ENCODE data around the gene BNC1.
"Not testable (repeated sequence)": the region's sequence is repeated elsewhere in the genome, so short reads cannot be mapped to it uniquely, and the experiment has no call there.

GRCh38 chr15:83221781-83222180 lies 62.7 kb downstream of the BNC1 start:
- not testable (repeated sequence) for TF ChIP-seq EZH2 (IDR thresholded peaks at IDR 0.05); FOXP2 (optimal IDR thresholded peaks at IDR 0.05; ENCODE audit: control extremely low read depth, extremely low read length, insufficient read depth)
